Measurements from ENCODE around the gene SLN. TPM values are rescaled to one million over a fixed set of nuclear protein-coding genes. Genes with fewer than 3 reads are reported as not detected.

The SLN gene
- total and polyA plus RNA-seq, 10 of the 15 experiments (the other 5 are each of a cell fraction or from before 2014, with no cell fraction given): 0.39 TPM; not detected in 9

DNA sequence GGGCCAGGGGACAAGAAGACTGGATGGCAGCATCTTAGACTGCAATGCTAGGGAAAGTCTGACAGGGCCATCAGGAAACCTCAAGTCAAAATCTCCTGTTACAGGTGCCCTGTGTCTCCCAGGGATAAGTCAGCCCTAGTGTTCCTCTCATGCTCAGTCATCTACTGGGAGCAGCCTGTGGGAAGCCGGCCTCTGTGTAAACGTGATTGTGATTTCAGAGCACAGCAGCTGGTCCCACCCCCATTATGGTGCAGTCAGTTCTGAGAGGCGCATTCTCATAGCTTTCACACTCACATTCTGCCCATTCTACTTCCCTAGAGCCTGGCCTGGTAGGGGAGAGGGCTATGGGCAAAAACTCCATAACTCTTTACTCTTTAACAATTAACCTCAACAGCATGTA is 7.2 kb upstream of the SLN start:
- ChIA-PET SMC1A (ENCODE audit: uncharacterized antibody, unreplicated experiment) (interaction anchor here (0.9 kb wide), 1 partner anchor 33 kb away, joined by 4 read pairs; no protein-coding TSS in a partner anchor), RAD21 (ENCODE audit: unreplicated experiment) (no interaction called here), POLR2A (interaction anchor here (0.6 kb wide), 1 partner anchor 229 kb away, joined by 5 read pairs; no protein-coding TSS in a partner anchor), CTCF (no interaction called here)
- Histone ChIP-seq H3K4me2 (ENCODE audit: control insufficient read depth, insufficient read depth) (no peak overlapping the region), H4K20me1 (ENCODE audit: control insufficient read depth, insufficient read depth) (no peaks in the 10 kb centered on the region), H3K79me2 (ENCODE audit: control insufficient read depth, insufficient read depth, low read length) (no peaks in the 10 kb centered on the region), H3K9me3 (replicated peaks; ENCODE audit: control insufficient read depth, insufficient read depth, low read length) (no peaks in the 10 kb centered on the region), H3K9ac (ENCODE audit: control insufficient read depth, insufficient read depth, low read length) (no peak overlapping the region), H3K36me3 (ENCODE audit: control insufficient read depth in 2 of 2, insufficient read depth in 2 of 2, low read length in 1 of 2) (no peaks in the 10 kb centered on the region), H2AFZ (ENCODE audit: control insufficient read depth, low read depth, low read length) (no peak overlapping the region), H3K27ac (ENCODE audit: control insufficient read depth, insufficient read depth) (no peak overlapping the region), H3K27me3 (replicated peaks in 1 of 2; ENCODE audit: control insufficient read depth in 2 of 2, insufficient read depth in 2 of 2, low read length in 1 of 2) (no peaks in the 10 kb centered on the region; a peak in 2 of 4 replicates), H3K4me3 (no peak overlapping the region), H3K4me1 (ENCODE audit: control insufficient read depth, insufficient read depth, low read length) (no peaks in the 10 kb centered on the region)
- ATAC-seq (no peak), FAIRE-seq (no peak), DNase-seq (ENCODE audit: low read depth, low spot score) (no peak)
- intact Hi-C loops (cut with micrococcal nuclease; ENCODE audit: unreplicated experiment) (no loop called here), in situ Hi-C loops (cut with MboI) (no loop called here)
- no TSS peak for BruUV-seq (replicated peaks)
- 24% methylated on average over 3 of the region's 3 CpGs for WGBS (ENCODE audit: insufficient coverage, insufficient replicate concordance, low lambda C conversion rate, missing lambda C conversion rate)
- TF ChIP-seq LARP7 (IDR thresholded peaks at IDR 0.05): no peak
- no peak for TF ChIP-seq IKZF2 (IDR thresholded peaks at IDR 0.05)
- no peak for TF ChIP-seq RFX5 (IDR thresholded peaks at IDR 0.05; ENCODE audit: low read depth, low read length)
- TF ChIP-seq EGR1 (IDR thresholded peaks at IDR 0.05; ENCODE audit: borderline replicate concordance in 1 of 2, low read depth in 2 of 2, low read length in 2 of 2): no peak
- TF ChIP-seq, protein P1, sequence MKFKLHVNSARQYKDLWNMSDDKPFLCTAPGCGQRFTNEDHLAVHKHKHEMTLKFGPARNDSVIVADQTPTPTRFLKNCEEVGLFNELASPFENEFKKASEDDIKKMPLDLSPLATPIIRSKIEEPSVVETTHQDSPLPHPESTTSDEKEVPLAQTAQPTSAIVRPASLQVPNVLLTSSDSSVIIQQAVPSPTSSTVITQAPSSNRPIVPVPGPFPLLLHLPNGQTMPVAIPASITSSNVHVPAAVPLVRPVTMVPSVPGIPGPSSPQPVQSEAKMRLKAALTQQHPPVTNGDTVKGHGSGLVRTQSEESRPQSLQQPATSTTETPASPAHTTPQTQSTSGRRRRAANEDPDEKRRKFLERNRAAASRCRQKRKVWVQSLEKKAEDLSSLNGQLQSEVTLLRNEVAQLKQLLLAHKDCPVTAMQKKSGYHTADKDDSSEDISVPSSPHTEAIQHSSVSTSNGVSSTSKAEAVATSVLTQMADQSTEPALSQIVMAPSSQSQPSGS (IDR thresholded peaks at IDR 0.05; ENCODE audit: low read length): no peak

DNA sequence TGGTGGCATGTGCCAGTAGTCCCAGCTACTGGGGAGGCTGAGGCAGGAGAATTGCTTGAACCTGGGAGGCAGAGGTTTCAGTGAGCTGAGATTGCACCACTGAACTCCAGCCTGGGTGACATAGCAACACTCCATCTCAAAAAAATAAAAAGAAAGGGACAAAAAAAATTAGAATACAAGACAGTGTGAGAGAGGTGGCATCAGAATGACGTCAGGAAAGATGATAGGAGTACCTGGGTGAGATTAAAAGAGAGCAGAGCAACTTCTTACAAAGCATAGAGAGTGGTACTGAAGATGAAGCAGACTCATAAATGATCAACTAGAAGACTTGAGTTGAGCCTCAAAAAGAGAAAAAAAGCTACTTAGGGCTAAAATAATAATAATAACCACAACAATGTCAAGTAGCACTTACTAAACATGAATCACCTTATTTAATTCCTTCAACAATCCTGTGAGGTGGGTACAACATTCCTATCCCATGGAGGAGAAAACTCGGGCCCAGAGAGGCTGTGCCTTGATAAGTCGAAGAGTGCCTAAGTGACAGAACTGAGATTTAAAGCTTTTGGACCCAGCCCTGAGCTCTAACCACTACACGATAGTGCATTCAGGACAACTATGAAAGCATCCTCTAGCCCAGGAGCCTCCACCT is 5.2 kb upstream of the SLN start:
- CTCF ChIA-PET: interaction anchor here (0.9 to 1.6 kb wide), 2 partner anchors 9 to 10 kb away, joined by 3 to 5 read pairs; no protein-coding TSS in a partner anchor
- Histone ChIP-seq H3K9ac (ENCODE audit: control insufficient read depth, insufficient read depth, low read length) (no peak overlapping the region), H3K79me2 (ENCODE audit: control insufficient read depth, insufficient read depth, low read length) (no peaks in the 10 kb centered on the region), H3K9me3 (replicated peaks; ENCODE audit: control insufficient read depth, insufficient read depth, low read length) (no peaks in the 10 kb centered on the region), H3K36me3 (ENCODE audit: control insufficient read depth in 2 of 2, insufficient read depth in 2 of 2, low read length in 1 of 2) (no peaks in the 10 kb centered on the region), H3K4me3 (no peak overlapping the region), H3K4me2 (ENCODE audit: control insufficient read depth, insufficient read depth) (no peak overlapping the region), H3K27me3 (replicated peaks in 1 of 2; ENCODE audit: control insufficient read depth in 2 of 2, insufficient read depth in 2 of 2, low read length in 1 of 2) (no peaks in the 10 kb centered on the region; a peak in 2 of 4 replicates), H2AFZ (ENCODE audit: control insufficient read depth, low read depth, low read length) (no peak overlapping the region), H3K4me1 (ENCODE audit: control insufficient read depth, insufficient read depth, low read length) (no peaks in the 10 kb centered on the region), H4K20me1 (ENCODE audit: control insufficient read depth, insufficient read depth) (no peaks in the 10 kb centered on the region), H3K27ac (ENCODE audit: control insufficient read depth, insufficient read depth) (no peak overlapping the region)
- DNase-seq (ENCODE audit: low read depth, low spot score): no peak
- no peak for ATAC-seq
- RAD21 ChIA-PET (ENCODE audit: unreplicated experiment): no interaction called here
- no TSS peak for BruUV-seq (replicated peaks)
- 25% methylated on average over 4 of the region's 4 CpGs for WGBS (ENCODE audit: insufficient coverage, insufficient replicate concordance, low lambda C conversion rate, missing lambda C conversion rate)
- FAIRE-seq: no peak
- POLR2A ChIA-PET: interaction anchor here (0.8 kb wide), 1 partner anchor 10 kb away, joined by 3 read pairs; no protein-coding TSS in a partner anchor
- intact Hi-C loops (cut with micrococcal nuclease; ENCODE audit: unreplicated experiment): no loop called here
- in situ Hi-C loops (cut with MboI): no loop called here
- SMC1A ChIA-PET (ENCODE audit: uncharacterized antibody, unreplicated experiment): interaction anchor here (1.3 to 1.9 kb wide), 2 partner anchors 24 to 29 kb away, joined by 4 to 6 read pairs; no protein-coding TSS in a partner anchor
- no peak for TF ChIP-seq PML (IDR thresholded peaks at IDR 0.05; ENCODE audit: low read length)
- TF ChIP-seq RFX5 (IDR thresholded peaks at IDR 0.05; ENCODE audit: low read depth, low read length): no peak
- TF ChIP-seq USF2 (IDR thresholded peaks at IDR 0.05; ENCODE audit: borderline replicate concordance, low read depth, low read length): no peak
- no peak for TF ChIP-seq ZSCAN29 (IDR thresholded peaks at IDR 0.05)
- no peak for TF ChIP-seq ESRRA (IDR thresholded peaks at IDR 0.05; ENCODE audit: low read length)
- TF ChIP-seq NRF1 (conservative IDR thresholded peaks at IDR 0.05; ENCODE audit: low read depth, low read length): no peak
- no peak for TF ChIP-seq NFXL1 (IDR thresholded peaks at IDR 0.05; ENCODE audit: borderline replicate concordance)
- no peak for TF ChIP-seq JUND (IDR thresholded peaks at IDR 0.05; ENCODE audit: low read depth, low read length)
- no peak for TF ChIP-seq CBX5 (IDR thresholded peaks at IDR 0.05; ENCODE audit: low read depth)
- TF ChIP-seq ZNF207 (IDR thresholded peaks at IDR 0.05; ENCODE audit: borderline replicate concordance): no peak

Data from GM12878 (cell line).